Head of caudate nucleus (tissue), 42 donors: ENCODE measurements around the gene RPS6KB2.
A peak's percentile ranks its signal among the peaks of the same experiment; 100 is the strongest.
"Not testable (repeated sequence)": the region's sequence is repeated elsewhere in the genome, so short reads cannot be mapped to it uniquely, and the experiment has no call there.

Experiments
- DNase-seq, 42 donors: peaks; one replicate each; pipeline versions ENCODE4 v3.0.0 to v3.0.0-alpha.2; 2020 to 2021; ENCODE audit warnings: mixed read lengths in 7 of 42
- intact Hi-C: fragments of 100-400 bp; cut with DNase I; formaldehyde crosslinking; loops from one replicate; pipeline ENCODE4 v1.15.0; 2022

RPS6KB2 gene

GRCh38 chr11:67420646-67421429 is 7.5 kb upstream of the RPS6KB2 start:
- peak; percentile 88 to 99 (median 96) for DNase-seq
- intact Hi-C loops: no loop called here

GRCh38 chr11:67421430-67422031 is 6.8 kb upstream of the RPS6KB2 start:
- no peak for DNase-seq
- intact Hi-C loops: no loop called here

DNA sequence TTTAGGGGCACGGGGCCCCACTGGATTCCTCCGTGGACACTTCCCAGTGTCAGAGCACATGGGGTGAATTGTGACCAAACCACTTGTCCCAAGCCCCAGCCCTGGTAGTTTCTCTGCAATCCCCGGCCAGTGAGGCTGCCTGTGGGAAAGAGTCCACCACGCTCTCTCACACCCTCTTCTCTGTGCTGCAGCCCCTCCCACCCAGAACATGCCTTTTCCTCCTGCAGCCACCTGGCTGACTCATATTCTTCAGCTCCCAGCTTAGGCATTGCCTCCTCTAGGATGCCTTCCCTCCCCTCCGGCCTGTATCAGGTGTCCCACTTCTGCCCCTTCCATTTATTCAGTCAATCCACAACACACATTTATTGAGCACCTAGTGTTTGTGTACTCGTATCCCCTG is 5.4 kb upstream of the RPS6KB2 start:
- intact Hi-C loops: no loop called here
- DNase-seq: no peak

GRCh38 chr11:67423466-67423865 is 4.8 kb upstream of the RPS6KB2 start:
- intact Hi-C loops: no loop called here
- DNase-seq: no peak

DNA sequence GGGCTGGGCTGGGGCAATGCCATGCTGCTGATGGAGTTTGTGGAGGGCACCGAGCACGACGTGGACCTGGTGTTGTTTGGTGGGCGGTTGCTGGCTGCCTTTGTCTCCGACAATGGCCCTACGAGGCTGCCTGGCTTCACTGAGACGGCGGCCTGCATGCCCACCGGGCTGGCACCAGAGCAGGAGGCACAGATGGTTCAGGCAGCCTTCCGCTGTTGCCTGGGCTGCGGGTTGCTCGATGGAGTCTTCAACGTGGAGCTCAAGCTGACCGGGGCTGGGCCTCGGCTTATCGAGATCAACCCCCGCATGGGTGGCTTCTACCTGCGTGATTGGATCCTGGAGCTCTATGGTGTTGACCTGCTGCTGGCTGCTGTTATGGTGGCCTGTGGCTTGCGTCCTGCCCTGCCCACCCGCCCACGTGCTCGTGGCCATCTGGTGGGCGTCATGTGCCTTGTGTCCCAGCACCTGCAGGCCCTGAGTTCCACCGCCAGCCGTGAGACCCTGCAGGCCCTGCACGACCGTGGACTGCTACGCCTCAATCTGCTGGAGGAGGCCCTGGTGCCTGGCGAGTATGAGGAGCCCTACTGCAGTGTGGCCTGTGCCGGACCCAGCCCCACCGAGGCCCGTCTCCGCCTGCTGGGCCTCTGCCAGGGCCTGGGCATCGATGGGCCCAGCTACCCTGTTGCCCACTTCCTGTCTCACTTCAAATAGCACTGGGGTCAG is 4.2 kb upstream of the RPS6KB2 start:
- intact Hi-C loops: no loop called here

GRCh38 chr11:67427364-67427859 is 882 bp upstream of the RPS6KB2 start:
- intact Hi-C loops: not testable (repeated sequence)
- peak in 2 of 42 donors; percentile 24 to 36 for DNase-seq

More for the DNA sequence above, 4.2 kb upstream of the RPS6KB2 start:
- peak in 1 of 42 donors; percentile 36 for DNase-seq

DNA sequence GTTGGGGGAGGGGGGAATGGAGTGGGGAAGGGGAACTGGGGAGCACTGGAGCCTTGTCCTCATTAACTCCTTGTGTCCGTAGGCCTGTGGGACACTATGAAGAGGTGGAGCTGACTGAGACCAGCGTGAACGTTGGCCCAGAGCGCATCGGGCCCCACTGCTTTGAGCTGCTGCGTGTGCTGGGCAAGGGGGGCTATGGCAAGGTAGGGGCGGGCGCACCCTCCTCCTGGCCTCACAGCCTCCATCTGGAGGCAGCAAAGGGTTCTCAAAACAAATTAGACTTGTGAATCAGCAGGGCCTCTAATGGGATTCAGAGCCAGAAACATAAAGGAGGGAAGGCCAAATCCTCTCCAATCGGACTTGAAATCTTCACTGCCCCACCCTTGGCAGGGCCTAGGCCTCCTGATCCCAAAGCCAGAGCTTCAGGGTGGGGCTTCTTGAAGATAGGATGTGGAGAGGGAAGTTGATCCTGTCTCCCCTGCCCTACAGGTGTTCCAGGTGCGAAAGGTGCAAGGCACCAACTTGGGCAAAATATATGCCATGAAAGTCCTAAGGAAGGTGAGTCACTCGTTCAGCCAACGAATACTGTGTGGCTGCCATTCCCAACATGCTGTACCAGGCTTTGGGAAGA is 859 bp downstream of the RPS6KB2 start:
- intact Hi-C loops: no loop called here
- no peak for DNase-seq

- intact Hi-C loops: no loop called here
- DNase-seq: no peak
Measured at GRCh38 chr11:67429722-67430121, 1.4 kb downstream of the RPS6KB2 start.

GRCh38 chr11:67431346-67432249 is 3.3 kb downstream of the RPS6KB2 start:
- no peak for DNase-seq
- intact Hi-C loops: no loop called here

GRCh38 chr11:67432655-67433349 is 4.5 kb downstream of the RPS6KB2 start:
- intact Hi-C loops: no loop called here
- DNase-seq: no peak

DNA sequence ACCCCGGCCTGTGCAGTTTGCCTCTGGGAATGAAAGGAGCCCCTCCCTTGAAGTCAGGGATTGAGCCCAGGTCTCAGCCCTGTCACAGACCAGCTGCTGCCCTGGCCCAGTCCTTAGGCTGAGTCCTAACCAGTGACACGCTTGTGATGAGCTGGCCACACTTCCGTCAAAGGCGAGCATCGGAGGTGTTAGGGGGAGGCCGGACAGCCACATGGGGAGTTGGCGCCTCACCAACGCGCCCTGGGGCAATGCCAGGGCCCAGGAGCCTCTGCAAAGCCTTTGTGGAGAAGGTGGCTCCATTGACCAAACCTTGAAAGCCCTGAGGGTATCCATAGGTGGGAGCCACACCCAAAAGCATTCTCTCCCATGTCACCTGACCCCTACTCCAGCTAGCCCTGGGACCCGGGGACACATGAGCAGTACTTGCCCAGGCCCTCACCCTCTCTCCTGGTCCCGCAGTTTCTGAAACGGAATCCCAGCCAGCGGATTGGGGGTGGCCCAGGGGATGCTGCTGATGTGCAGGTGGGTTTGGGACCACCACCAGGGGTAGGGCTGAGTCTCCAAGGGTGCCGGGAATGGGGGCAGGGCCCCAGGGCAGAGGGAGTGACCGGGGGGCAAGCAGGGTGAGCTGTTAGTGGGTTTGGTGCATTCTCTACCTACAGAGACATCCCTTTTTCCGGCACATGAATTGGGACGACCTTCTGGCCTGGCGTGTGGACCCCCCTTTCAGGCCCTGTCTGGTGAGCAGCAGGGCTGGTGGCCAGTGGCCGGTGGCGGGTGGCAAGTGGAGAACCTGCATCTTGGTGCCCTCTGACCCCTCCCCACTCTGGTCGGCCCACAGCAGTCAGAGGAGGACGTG is 5.5 kb downstream of the RPS6KB2 start:
- no peak for DNase-seq
- intact Hi-C loops: no loop called here

- no peak for DNase-seq
- intact Hi-C loops: no loop called here
Measured at GRCh38 chr11:67434395-67434881, 6.1 kb downstream of the RPS6KB2 start.

- no peak for DNase-seq
- intact Hi-C loops: no loop called here
Measured at GRCh38 chr11:67435031-67435726, 6.9 kb downstream of the RPS6KB2 start.

- intact Hi-C loops: no loop called here
- DNase-seq: no peak
Measured at GRCh38 chr11:67435727-67436458, 7.6 kb downstream of the RPS6KB2 start.

DNA sequence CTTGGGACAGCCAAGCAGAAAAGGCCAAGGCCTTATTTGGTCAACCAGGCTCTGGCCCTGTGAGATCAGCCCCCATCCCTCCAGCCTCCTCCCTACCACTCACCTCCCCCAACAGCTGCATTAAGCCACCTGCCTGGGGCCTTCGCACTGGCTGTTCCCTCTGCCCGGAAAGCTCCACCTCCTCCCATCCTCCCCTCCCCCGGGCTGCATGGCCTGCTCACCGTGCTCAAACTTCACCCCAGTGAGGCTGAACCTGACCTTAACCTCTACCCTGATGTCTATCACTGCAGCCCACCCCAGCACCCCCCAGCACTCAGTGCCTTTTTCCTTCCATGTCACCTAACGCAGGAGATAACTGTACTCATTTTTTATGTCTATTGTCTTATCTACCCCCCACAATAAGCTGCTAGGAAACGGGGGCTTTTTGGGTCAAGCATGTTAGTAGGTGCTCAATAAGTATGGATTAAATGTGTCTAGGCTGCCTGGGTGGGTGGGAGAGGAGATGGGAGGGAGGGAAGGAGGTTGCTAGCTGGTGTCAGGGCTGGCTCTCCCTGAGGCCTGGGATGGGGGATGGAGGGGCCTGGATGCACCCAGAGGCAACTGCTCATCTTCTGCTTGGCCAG is 8.3 kb downstream of the RPS6KB2 start:
- intact Hi-C loops: no loop called here
- DNase-seq: no peak
